Measurements from ENCODE around the gene SLC30A3.

DNA sequence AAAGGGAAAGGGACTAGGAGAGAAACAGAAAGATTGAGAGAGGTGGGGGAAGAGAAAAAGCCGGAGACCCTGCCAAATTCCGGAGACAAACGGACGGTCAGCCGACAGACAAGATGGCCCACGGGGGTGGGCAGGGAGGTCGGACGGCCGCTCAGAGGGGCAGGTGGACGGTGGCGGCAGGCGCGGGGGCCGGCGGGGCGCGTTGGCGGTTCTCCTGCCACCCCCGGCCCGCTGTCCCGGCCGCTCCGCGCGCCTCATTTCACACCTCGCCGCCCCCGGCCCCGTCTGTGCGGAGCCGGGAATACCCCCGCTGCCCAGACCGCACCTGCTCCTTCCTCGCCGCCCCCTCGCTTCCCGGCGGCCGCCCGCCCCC, 935 bp downstream of the SLC30A3 start:
- no peak for TF ChIP-seq POLR2AphosphoS5 (IDR thresholded peaks at IDR 0.05; ENCODE audit: low read depth, low read length)
- TF ChIP-seq POLR2A (IDR thresholded peaks at IDR 0.05; ENCODE audit: low read depth, low read length): no peak

Data from GM12892 (cell line).